ENCODE measurements around the gene ZNF460.

ZNF460 gene

GRCh38 chr19:57280962-57281400, 696 bp downstream of the ZNF460 start:
- DNase-seq, result no peak

- DNase-seq, result no peak
Measured at GRCh38 chr19:57282011-57282643, 1.8 kb downstream of the ZNF460 start.

GRCh38 chr19:57288373-57288772, 8.1 kb downstream of the ZNF460 start:
- no peak for DNase-seq

- DNase-seq, result no peak
Measured at GRCh38 chr19:57290970-57291369, 10.7 kb downstream of the ZNF460 start.

GRCh38 chr19:57292547-57292946, 12.3 kb downstream of the ZNF460 start:
- no peak for DNase-seq

GRCh38 chr19:57293719-57294118, 13.4 kb downstream of the ZNF460 start:
- DNase-seq, result no peak

- no peak for DNase-seq
Measured at GRCh38 chr19:57302020-57302465, 21.8 kb downstream of the ZNF460 start.

- DNase-seq, result no peak
Measured at GRCh38 chr19:57302727-57303401, 22.6 kb downstream of the ZNF460 start.

GRCh38 chr19:57305056-57305455, 24.8 kb downstream of the ZNF460 start:
- no peak for DNase-seq

- DNase-seq, result no peak
Measured at GRCh38 chr19:57308514-57308913, 28.2 kb downstream of the ZNF460 start.

- no peak for DNase-seq
Measured at GRCh38 chr19:57310792-57311191, 30.5 kb downstream of the ZNF460 start.

- DNase-seq, result no peak
Measured at GRCh38 chr19:57314146-57314545, 33.9 kb downstream of the ZNF460 start.

GRCh38 chr19:57317503-57317902, 37.2 kb downstream of the ZNF460 start:
- no peak for DNase-seq

GRCh38 chr19:57319869-57320179, 39.5 kb downstream of the ZNF460 start:
- no peak for DNase-seq

- peak; percentile 94 for DNase-seq
Measured at GRCh38 chr19:57320180-57321084, 40.1 kb downstream of the ZNF460 start, which contains the start of gene ZNF543. Gene ZNF543 (plus strand): TSS chr19:57320472. CDS start chr19:57320854, 382 bp downstream.

- DNase-seq, result no peak
Measured at GRCh38 chr19:57321116-57321515, 40.8 kb downstream of the ZNF460 start.

- DNase-seq, result no peak
Measured at GRCh38 chr19:57321751-57322150, 41.5 kb downstream of the ZNF460 start.

- no peak for DNase-seq
Measured at GRCh38 chr19:57324992-57325391, 44.7 kb downstream of the ZNF460 start.

- DNase-seq, result no peak
Measured at GRCh38 chr19:57327993-57328392, 47.7 kb downstream of the ZNF460 start.

GRCh38 chr19:57334191-57334590, 53.9 kb downstream of the ZNF460 start:
- no peak for DNase-seq

GRCh38 chr19:57338877-57339276, 58.6 kb downstream of the ZNF460 start:
- DNase-seq, result no peak

- no peak for DNase-seq
Measured at GRCh38 chr19:57342582-57342981, 62.3 kb downstream of the ZNF460 start.
